Measurements from ENCODE around the gene VSIR. TPM values are rescaled to one million over a fixed set of nuclear protein-coding genes. Genes with fewer than 3 reads are reported as not detected.

VSIR gene
- total and polyA plus RNA-seq, 11 donors, result 32.6 to 181 (median 83.2) TPM

GRCh38 chr10:71712572-71713134 is 60.7 kb downstream of the VSIR start:
- ATAC-seq, result peak in 1 of 4 donors; percentile 8
- no peak overlapping the region for H3K4me3 ChIP-seq
- H3K9me3 ChIP-seq, result no peaks in the 10 kb centered on the region
- intact Hi-C loops (cut with DNase I), result loop anchor here in 7 of 10 donors (1.0 to 5.0 kb wide), 5 partner anchors 34 to 60 kb away; partner anchors contain the start of gene VSIR (in 6 of the 7)
- H3K36me3 ChIP-seq, result no peaks in the 10 kb centered on the region
- no peaks in the 10 kb centered on the region for H3K27me3 ChIP-seq
- H3K4me1 ChIP-seq, result peaks cover 8 to 66% (median 45%) of the 10 kb centered on the region in 12 donors
- peak in 2 of 5 donors; percentile 29 to 43 for DNase-seq
- TF ChIP-seq POLR2A (IDR thresholded peaks at IDR 0.05), result no peak
- TF ChIP-seq, protein P1, sequence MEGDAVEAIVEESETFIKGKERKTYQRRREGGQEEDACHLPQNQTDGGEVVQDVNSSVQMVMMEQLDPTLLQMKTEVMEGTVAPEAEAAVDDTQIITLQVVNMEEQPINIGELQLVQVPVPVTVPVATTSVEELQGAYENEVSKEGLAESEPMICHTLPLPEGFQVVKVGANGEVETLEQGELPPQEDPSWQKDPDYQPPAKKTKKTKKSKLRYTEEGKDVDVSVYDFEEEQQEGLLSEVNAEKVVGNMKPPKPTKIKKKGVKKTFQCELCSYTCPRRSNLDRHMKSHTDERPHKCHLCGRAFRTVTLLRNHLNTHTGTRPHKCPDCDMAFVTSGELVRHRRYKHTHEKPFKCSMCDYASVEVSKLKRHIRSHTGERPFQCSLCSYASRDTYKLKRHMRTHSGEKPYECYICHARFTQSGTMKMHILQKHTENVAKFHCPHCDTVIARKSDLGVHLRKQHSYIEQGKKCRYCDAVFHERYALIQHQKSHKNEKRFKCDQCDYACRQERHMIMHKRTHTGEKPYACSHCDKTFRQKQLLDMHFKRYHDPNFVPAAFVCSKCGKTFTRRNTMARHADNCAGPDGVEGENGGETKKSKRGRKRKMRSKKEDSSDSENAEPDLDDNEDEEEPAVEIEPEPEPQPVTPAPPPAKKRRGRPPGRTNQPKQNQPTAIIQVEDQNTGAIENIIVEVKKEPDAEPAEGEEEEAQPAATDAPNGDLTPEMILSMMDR (IDR thresholded peaks at IDR 0.05), result no peak
- H3K27ac ChIP-seq, result peak overlapping the region; percentile 82 to 96 (median 91)
- WGBS, 4 donors, result 68 to 74% (median 70%) methylated on average over 14 to 17 of the region's 17 CpGs

GRCh38 chr10:71712170-71712569 is 61.1 kb downstream of the VSIR start:
- intact Hi-C loops (cut with DNase I), result loop anchor here in 7 of 10 donors (2.0 to 5.0 kb wide), 4 partner anchors 35 to 61 kb away; partner anchors contain the start of gene VSIR (in 6 of the 7)
- ATAC-seq, result no peak
- WGBS, 4 donors, result 86 to 96% (median 90%) methylated on average over 2 of the region's 2 CpGs
- TF ChIP-seq, protein P1 (IDR thresholded peaks at IDR 0.05), result no peak
- TF ChIP-seq POLR2A (IDR thresholded peaks at IDR 0.05), result no peak
- no peaks in the 10 kb centered on the region for H3K27me3 ChIP-seq
- no peak for DNase-seq
- peaks cover 8 to 62% (median 42%) of the 10 kb centered on the region in 12 donors for H3K4me1 ChIP-seq
- no peaks in the 10 kb centered on the region for H3K36me3 ChIP-seq
- H3K4me3 ChIP-seq, result no peak overlapping the region
- H3K27ac ChIP-seq, result peak overlapping the region; percentile 82 to 96 (median 91)
- no peaks in the 10 kb centered on the region for H3K9me3 ChIP-seq

DNA sequence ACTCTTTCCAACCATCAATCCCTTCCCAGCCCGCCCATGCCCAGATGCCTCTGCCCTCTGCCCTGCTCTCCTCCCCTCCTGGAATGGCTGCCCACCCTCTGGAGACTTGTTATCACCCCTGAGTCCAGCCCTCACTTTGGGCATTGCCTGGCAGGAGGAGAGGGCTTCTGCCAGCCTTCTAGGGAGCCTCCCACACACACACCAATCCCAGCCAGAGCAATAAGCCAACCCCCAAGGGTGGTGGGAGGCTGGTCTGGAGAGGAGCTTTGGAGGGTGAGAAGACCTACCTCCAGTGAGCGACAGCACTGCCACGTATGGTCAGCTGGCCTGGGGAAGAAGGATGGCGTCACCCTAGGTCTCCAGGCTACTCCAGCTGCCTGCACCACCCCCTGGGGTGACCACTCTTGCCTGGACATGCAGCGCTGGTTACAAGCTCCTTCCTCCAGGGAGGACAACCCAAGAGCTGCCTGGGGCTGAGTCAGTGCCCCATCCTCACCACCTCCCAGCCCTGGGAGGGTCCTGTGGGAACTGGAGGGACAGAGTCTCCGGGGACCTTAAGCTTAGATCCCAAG is 62.2 kb downstream of the VSIR start:
- Histone ChIP-seq H3K27ac (peak overlapping the region in 3 of 12 donors; percentile 90 to 92 (median 92)), H3K9me3 (no peaks in the 10 kb centered on the region), H3K27me3 (no peaks in the 10 kb centered on the region), H3K36me3 (no peaks in the 10 kb centered on the region), H3K4me1 (peaks cover 8 to 54% (median 40%) of the 10 kb centered on the region in 12 donors), H3K4me3 (no peak overlapping the region)
- no peak for TF ChIP-seq POLR2A (IDR thresholded peaks at IDR 0.05)
- TF ChIP-seq, protein P1 (IDR thresholded peaks at IDR 0.05), result no peak
- DNase-seq, result peak in 2 of 5 donors; percentile 17 to 21
- no peak for ATAC-seq
- WGBS, 4 donors, result 90 to 98% (median 95%) methylated on average over 6 of the region's 6 CpGs
- intact Hi-C loops (cut with DNase I), result loop anchor here in 4 of 10 donors (5.0 kb wide), 2 partner anchors 36 to 61 kb away; partner anchors contain the start of gene VSIR (in 4 of the 4)

DNA sequence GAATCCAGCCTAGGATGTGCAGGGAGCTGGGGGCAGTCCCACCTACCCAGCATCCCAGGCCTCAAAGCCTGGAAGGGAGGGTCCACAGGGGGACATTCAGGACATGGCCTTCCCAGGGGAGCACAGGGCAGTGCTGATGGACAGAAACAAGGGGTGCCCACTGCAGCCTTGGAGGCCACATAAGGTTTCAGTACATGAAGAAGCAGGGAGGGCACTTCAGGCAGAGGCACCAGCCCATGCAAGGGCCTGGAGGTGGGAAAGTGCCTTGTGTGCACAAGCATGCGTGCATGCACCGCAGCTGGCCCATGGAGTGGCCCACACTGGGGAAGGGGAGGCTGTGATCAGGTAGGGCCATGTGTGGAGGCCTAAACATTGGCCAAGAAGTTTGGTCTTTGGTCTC is 62.8 kb downstream of the VSIR start:
- peaks cover 8 to 47% (median 37%) of the 10 kb centered on the region in 12 donors for H3K4me1 ChIP-seq
- H3K9me3 ChIP-seq, result no peaks in the 10 kb centered on the region
- H3K27ac ChIP-seq, result no peak overlapping the region
- TF ChIP-seq, protein P1 (IDR thresholded peaks at IDR 0.05), result no peak
- TF ChIP-seq POLR2A (IDR thresholded peaks at IDR 0.05), result no peak
- 97 to 100% (median 99%) methylated on average over 1 to 2 of the region's 2 CpGs for WGBS, 4 donors
- intact Hi-C loops (cut with DNase I), result loop anchor here in 4 of 10 donors (5.0 kb wide), 2 partner anchors 37 to 62 kb away; partner anchors contain the start of gene VSIR (in 4 of the 4)
- DNase-seq, result no peak
- no peak overlapping the region for H3K4me3 ChIP-seq
- H3K27me3 ChIP-seq, result no peaks in the 10 kb centered on the region
- no peak for ATAC-seq
- H3K36me3 ChIP-seq, result no peaks in the 10 kb centered on the region

Measured in heart left ventricle (tissue), 16 donors.